Kidney (tissue), 14 donors: Measurements from ENCODE around the gene CXorf38. TPM values are rescaled to one million over a fixed set of nuclear protein-coding genes. Genes with fewer than 3 reads are reported as not detected.

Source experiments
- DNase-seq, 5 donors: peaks; one replicate each; pipeline ENCODE4 v3.0.0-alpha.2; 2013 to 2020
- FAIRE-seq: peaks from 2 replicates; lab custom pipeline; 2012; peaks lifted over from hg19 to GRCh38; lab: Jason Lieb, UNC
- H3K27ac ChIP-seq, 2 donors: one replicate each; pipeline ENCODE4 v1.7.0; 2013; ENCODE audit warnings: low read depth in 2 of 2, low read length in 2 of 2, inconsistent platforms in 1 of 2
- H3K27me3 ChIP-seq: one replicate; pipeline ENCODE4 v1.7.1; 2013; ENCODE audit warnings: low read length, inconsistent platforms; ENCODE audit not compliant: control insufficient read depth, insufficient read depth
- H3K36me3 ChIP-seq, 3 donors: one replicate each; pipeline versions ENCODE4 v1.7.0 to v1.7.1; 2013; ENCODE audit warnings: low read length in 3 of 3, control low read depth in 1 of 3, inconsistent platforms in 1 of 3; ENCODE audit not compliant: insufficient read depth in 3 of 3, control insufficient read depth in 2 of 3
- H3K4me1 ChIP-seq, 3 donors: one replicate each; pipeline versions ENCODE4 v1.7.0 to v1.7.1; 2013; ENCODE audit warnings: low read length in 3 of 3, inconsistent platforms in 1 of 3, low read depth in 1 of 3; ENCODE audit not compliant: control insufficient read depth in 2 of 3, insufficient read depth in 2 of 3
- H3K4me3 ChIP-seq, 3 donors: one replicate each; pipeline versions ENCODE4 v1.7.0 to v1.8.1; 2013; ENCODE audit warnings: low read length in 3 of 3, control low read depth in 1 of 3, inconsistent platforms in 1 of 3
- H3K9ac ChIP-seq, 3 donors: one replicate each; pipeline versions ENCODE4 v1.7.0 to v1.7.1; 2013; ENCODE audit warnings: low read length in 3 of 3, control low read depth in 1 of 3, inconsistent platforms in 1 of 3
- H3K9me3 ChIP-seq, 3 donors: one replicate each; pipeline versions ENCODE4 v1.7.0 to v1.7.1; 2013; ENCODE audit warnings: low read length in 3 of 3, control low read depth in 1 of 3, inconsistent platforms in 1 of 3; ENCODE audit not compliant: control insufficient read depth in 2 of 3, insufficient read depth in 1 of 3
- intact Hi-C: fragments of 100-400 bp; cut with DNase I; formaldehyde crosslinking; loops from one replicate; pipeline ENCODE4 v1.11.1; 2022
- polyA plus RNA-seq: library from polyadenylated mRNA; stranded (reverse); fragments of 350-450 nt; fragmentation: Illumina TruSeq; extraction: RNeasy Lipid Tissue Mini Kit (QIAGEN cat#74804); gene quantifications from one replicate; pipeline ENCODE4 v1.2.3, GENCODE V29; 2014; ENCODE audit warnings: low read depth, low replicate concordance; ENCODE audit not compliant: insufficient read depth
- total RNA-seq: library from RNA; stranded (reverse); fragmentation: NEBNext Ultra II Directional; extraction: Animal tissue kit (Norgen Biotek cat#: 25700); gene quantifications from one replicate; pipeline ENCODE4 v1.2.1, GENCODE V29; 2021
- TF ChIP-seq, protein P1 (sequence below): IDR thresholded peaks from 3 replicates; pipeline ENCODE4 v1.5.1; 2012; ENCODE audit warnings: mild to moderate bottlenecking, moderate library complexity, borderline replicate concordance; ENCODE audit not compliant: insufficient read depth; ENCODE audit errors: extremely low read depth
- donor health status: control.
- donor health status: control.
- donor health status: control.
- donor health status: control.
- donor health status: control.
- donor health status: DM: yes; HTN: yes; CAD: no.
- donor health status: Normal renal cell carcinoma (clear cell type).

The CXorf38 gene
- total and polyA plus RNA-seq, 2 donors from 2014 or later: 6.3 to 19.3 TPM

DNA sequence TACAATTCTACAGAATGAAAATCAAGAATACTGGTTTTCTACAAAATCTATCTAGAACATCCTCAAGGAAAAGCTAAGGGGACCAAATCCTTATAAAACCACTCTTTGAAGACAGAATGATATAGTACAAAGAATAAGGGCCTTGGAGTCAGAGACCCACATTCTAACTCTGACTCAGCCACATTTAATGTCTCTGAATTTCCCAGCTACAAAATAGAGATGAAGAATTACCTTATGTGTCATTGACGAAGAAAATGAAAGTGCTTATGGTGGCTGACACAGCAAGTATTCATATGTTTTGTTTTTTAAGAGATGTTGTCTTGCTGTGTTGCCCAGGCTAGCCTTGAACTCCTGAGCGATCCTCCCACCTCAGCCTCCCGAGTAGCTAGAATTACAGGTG is 35.9 kb upstream of the CXorf38 start:
- no peak for FAIRE-seq
- intact Hi-C loops: no loop called here
- Histone ChIP-seq H3K27ac (no peak overlapping the region), H3K36me3 (peaks cover 6 to 30% (median 7%) of the 10 kb centered on the region in 3 donors), H3K27me3 (peaks cover 5% of the 10 kb centered on the region), H3K4me1 (peaks cover 0 to 16% (median 7%) of the 10 kb centered on the region in 3 donors), H3K9ac (no peak overlapping the region), H3K4me3 (no peak overlapping the region), H3K9me3 (no peaks in the 10 kb centered on the region)
- DNase-seq: no peak
- TF ChIP-seq, protein P1, sequence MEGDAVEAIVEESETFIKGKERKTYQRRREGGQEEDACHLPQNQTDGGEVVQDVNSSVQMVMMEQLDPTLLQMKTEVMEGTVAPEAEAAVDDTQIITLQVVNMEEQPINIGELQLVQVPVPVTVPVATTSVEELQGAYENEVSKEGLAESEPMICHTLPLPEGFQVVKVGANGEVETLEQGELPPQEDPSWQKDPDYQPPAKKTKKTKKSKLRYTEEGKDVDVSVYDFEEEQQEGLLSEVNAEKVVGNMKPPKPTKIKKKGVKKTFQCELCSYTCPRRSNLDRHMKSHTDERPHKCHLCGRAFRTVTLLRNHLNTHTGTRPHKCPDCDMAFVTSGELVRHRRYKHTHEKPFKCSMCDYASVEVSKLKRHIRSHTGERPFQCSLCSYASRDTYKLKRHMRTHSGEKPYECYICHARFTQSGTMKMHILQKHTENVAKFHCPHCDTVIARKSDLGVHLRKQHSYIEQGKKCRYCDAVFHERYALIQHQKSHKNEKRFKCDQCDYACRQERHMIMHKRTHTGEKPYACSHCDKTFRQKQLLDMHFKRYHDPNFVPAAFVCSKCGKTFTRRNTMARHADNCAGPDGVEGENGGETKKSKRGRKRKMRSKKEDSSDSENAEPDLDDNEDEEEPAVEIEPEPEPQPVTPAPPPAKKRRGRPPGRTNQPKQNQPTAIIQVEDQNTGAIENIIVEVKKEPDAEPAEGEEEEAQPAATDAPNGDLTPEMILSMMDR: no peak

GRCh38 chrX:40671126-40671525 is 23.8 kb upstream of the CXorf38 start:
- peak overlapping the region in 1 of 2 donors; percentile 63 for H3K27ac ChIP-seq
- FAIRE-seq (no peak), DNase-seq (no peak)
- peaks cover 0 to 9% (median 0%) of the 10 kb centered on the region in 3 donors for H3K4me1 ChIP-seq
- H3K9me3 ChIP-seq: no peaks in the 10 kb centered on the region
- no peak overlapping the region for H3K4me3 ChIP-seq
- H3K9ac ChIP-seq: no peak overlapping the region
- peaks cover 4% of the 10 kb centered on the region for H3K27me3 ChIP-seq
- intact Hi-C loops: no loop called here
- peaks cover 2 to 20% (median 5%) of the 10 kb centered on the region in 3 donors for H3K36me3 ChIP-seq
- TF ChIP-seq, protein P1: no peak

GRCh38 chrX:40663880-40664630 is 16.7 kb upstream of the CXorf38 start:
- intact Hi-C loops: no loop called here
- no peaks in the 10 kb centered on the region for H3K4me1 ChIP-seq
- no peak overlapping the region for H3K4me3 ChIP-seq
- H3K27me3 ChIP-seq: no peaks in the 10 kb centered on the region
- no peaks in the 10 kb centered on the region for H3K9me3 ChIP-seq
- no peak overlapping the region for H3K9ac ChIP-seq
- peaks cover 0 to 23% (median 0%) of the 10 kb centered on the region in 3 donors for H3K36me3 ChIP-seq
- no peak overlapping the region for H3K27ac ChIP-seq
- FAIRE-seq (no peak), DNase-seq (peak in 1 of 5 donors; percentile 21)
- TF ChIP-seq, protein P1: no peak
